H1 (cell line): ENCODE data around the gene HDHD3. TPM values are rescaled to one million over a fixed set of nuclear protein-coding genes. Genes with fewer than 3 reads are reported as not detected.

Source experiments
- CBX8 ChIP-seq: fragments of 300-800, 300-1000 bp; sonication (generic); IDR thresholded peaks from 2 replicates; pipeline ENCODE4 v1.7.1; 2016; ENCODE audit warnings: low read depth, low read length, borderline replicate concordance
- CHD1 ChIP-seq: IDR thresholded peaks from 2 replicates; pipeline ENCODE4 v1.6.1; 2012; ENCODE audit warnings: low read depth, low read length, improper control_type of control experiment
- CHD2 ChIP-seq: IDR thresholded peaks from 2 replicates; pipeline ENCODE4 v1.6.1; 2012; ENCODE audit warnings: low read length, improper control_type of control experiment
- CTBP2 ChIP-seq: IDR thresholded peaks from 2 replicates; pipeline ENCODE4 v1.7.0; 2011; ENCODE audit warnings: borderline replicate concordance, mild to moderate bottlenecking, moderate library complexity, mixed read lengths, low read length; ENCODE audit not compliant: insufficient read depth, insufficient read length
- EZH2 ChIP-seq: fragments of 200-600 bp; sonication (generic); IDR thresholded peaks from 2 replicates; pipeline ENCODE4 v1.7.1; 2012; ENCODE audit warnings: low read depth, mild to moderate bottlenecking, moderate library complexity, low read length, inconsistent platforms; ENCODE audit not compliant: severe bottlenecking
- FOSL1 ChIP-seq: IDR thresholded peaks from 2 replicates; pipeline ENCODE4 v1.6.1; 2011; ENCODE audit warnings: mild to moderate bottlenecking, low read depth, low read length, moderate library complexity; ENCODE audit not compliant: insufficient read depth
- HDAC6 ChIP-seq: IDR thresholded peaks from one replicate; pipeline ENCODE4 v1.7.1; 2012; ENCODE audit warnings: low read depth, mild to moderate bottlenecking, inconsistent platforms, low read length, moderate library complexity
- KDM5A ChIP-seq: fragments of 200-600 bp; IDR thresholded peaks from 2 replicates; pipeline ENCODE4 v1.7.1; 2012; ENCODE audit warnings: mild to moderate bottlenecking, low read length, inconsistent platforms, mixed read lengths
- NRF1 ChIP-seq: IDR thresholded peaks from 2 replicates; pipeline ENCODE4 v1.6.1; 2011; ENCODE audit warnings: mild to moderate bottlenecking, low read depth, low read length, improper control_type of control experiment
- RAD21 ChIP-seq, 2 experiments: IDR thresholded peaks in 1 of 2; conservative IDR thresholded peaks in 1 of 2; 2 replicates each; pipeline ENCODE4 v1.6.1; 2011; ENCODE audit warnings: low read depth in 2 of 2, low read length in 2 of 2, improper control_type of control experiment in 1 of 2, inconsistent platforms in 1 of 2, mild to moderate bottlenecking in 1 of 2, moderate library complexity in 1 of 2
- RFX5 ChIP-seq: IDR thresholded peaks from 2 replicates; pipeline ENCODE4 v1.6.1; 2011; ENCODE audit warnings: low read depth, low read length, improper control_type of control experiment, borderline replicate concordance
- RXRA ChIP-seq: IDR thresholded peaks from 2 replicates; pipeline ENCODE4 v1.6.1; 2011; ENCODE audit warnings: low read depth, mild to moderate bottlenecking, low read length, moderate library complexity; ENCODE audit not compliant: insufficient read depth
- SIN3A ChIP-seq, 2 experiments: IDR thresholded peaks in 1 of 2; conservative IDR thresholded peaks in 1 of 2; 2 replicates each; pipeline ENCODE4 v1.6.1; 2011 to 2012; ENCODE audit warnings: low read length in 2 of 2, improper control_type of control experiment in 1 of 2, low read depth in 1 of 2, mild to moderate bottlenecking in 1 of 2
- SIRT6 ChIP-seq: IDR thresholded peaks from one replicate; pipeline ENCODE4 v1.7.1; 2012; ENCODE audit warnings: low read length, inconsistent platforms
- SP1 ChIP-seq: IDR thresholded peaks from 2 replicates; pipeline ENCODE4 v1.6.1; 2011; ENCODE audit warnings: low read depth, low read length
- ZNF274 ChIP-seq: IDR thresholded peaks from 2 replicates; pipeline ENCODE4 v1.7.0; 2012; ENCODE audit warnings: low read length, borderline replicate concordance; ENCODE audit errors: extremely low read depth
- polyA plus RNA-seq, 7 experiments: library from polyadenylated mRNA; depleted of rRNA in 3 of 7; stranded (reverse) in 5 of 7; unstranded in 2 of 7; fragments of >200 nt in 5 of 7; fragments of 200-250 nt in 2 of 7; gene quantifications; 1 replicate in 5 of 7; 2 replicates in 1 of 7; 4 replicates in 1 of 7; pipeline versions ENCODE4 v1.2.1 to v1.2.3, GENCODE V29; 2011 to 2013; ENCODE audit warnings: missing spikeins in 2 of 7, mixed read lengths in 2 of 7
- total RNA-seq: library from RNA; stranded (reverse); fragmentation: NEBNext Ultra II Directional; extraction: Animal tissue kit (Norgen Biotek cat#: 25700); gene quantifications from 2 replicates; pipeline ENCODE4 v1.2.1, GENCODE V29; 2021
- TF ChIP-seq, protein P1 (sequence below): IDR thresholded peaks from 2 replicates; pipeline ENCODE4 v1.6.1; 2012; ENCODE audit warnings: inconsistent platforms
- TF ChIP-seq, protein P2 (sequence below): IDR thresholded peaks from 2 replicates; pipeline ENCODE4 v1.6.1; 2011; ENCODE audit warnings: low read depth, mild to moderate bottlenecking, low read length; ENCODE audit not compliant: insufficient read depth
- TF ChIP-seq, protein P3 (sequence below): IDR thresholded peaks from 2 replicates; pipeline ENCODE4 v1.6.1; 2012; ENCODE audit warnings: inconsistent platforms

Gene HDHD3
- total and polyA plus RNA-seq, 2 of the 8 experiments (the other 6 are each of a cell fraction or from before 2014, with no cell fraction given): 12.1 to 25.3 TPM

DNA sequence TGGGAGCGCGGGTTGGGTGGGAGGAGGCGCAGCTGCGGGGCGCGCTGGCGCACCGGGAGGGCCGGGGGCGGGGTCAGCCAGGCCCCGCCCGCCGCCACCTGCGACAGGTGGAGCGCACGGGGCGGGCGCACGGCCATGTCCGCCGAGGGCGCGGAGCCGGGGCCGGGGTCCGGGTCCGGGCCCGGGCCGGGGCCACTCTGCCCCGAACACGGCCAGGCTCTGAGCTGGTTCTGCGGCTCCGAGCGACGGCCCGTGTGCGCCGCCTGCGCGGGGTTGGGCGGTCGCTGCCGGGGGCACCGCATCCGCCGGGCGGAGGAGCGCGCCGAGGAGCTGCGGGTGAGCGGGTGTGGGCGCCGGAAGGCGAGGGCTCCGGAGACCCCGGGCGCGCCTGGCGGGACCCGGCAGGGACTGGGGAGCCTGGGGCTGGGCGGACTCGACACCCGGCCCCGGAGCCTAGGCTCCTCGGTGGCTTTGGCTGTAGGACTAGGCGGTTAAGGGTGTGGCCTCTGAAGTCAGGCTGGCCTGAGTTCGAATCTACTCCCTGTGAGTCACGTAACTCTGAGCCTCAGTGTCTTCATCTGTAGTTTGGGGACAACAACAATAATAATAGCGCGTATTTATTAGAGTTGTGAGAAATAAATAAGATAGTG lies 27.2 kb downstream of the HDHD3 start, which contains the start of gene BSPRY (continued):
- TF ChIP-seq, protein P1, sequence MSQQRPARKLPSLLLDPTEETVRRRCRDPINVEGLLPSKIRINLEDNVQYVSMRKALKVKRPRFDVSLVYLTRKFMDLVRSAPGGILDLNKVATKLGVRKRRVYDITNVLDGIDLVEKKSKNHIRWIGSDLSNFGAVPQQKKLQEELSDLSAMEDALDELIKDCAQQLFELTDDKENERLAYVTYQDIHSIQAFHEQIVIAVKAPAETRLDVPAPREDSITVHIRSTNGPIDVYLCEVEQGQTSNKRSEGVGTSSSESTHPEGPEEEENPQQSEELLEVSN: 0 out of 2 replicates have a peak, but pooled peaks have one; percentile 14
- 0 out of 4 replicates have a peak, but pooled peaks of 1 of the 2 experiments have one; percentile 29 for TF ChIP-seq SIN3A (conservative IDR thresholded peaks at IDR 0.05 in 1 of 2, IDR thresholded peaks at IDR 0.05 in 1 of 2; ENCODE audit: low read depth in 1 of 2, low read length in 2 of 2)
- no peak for TF ChIP-seq CHD2
- 0 out of 4 replicates have a peak, but pooled peaks of 1 of the 2 experiments have one; percentile 0 for TF ChIP-seq RAD21 (IDR thresholded peaks at IDR 0.05 in 1 of 2, conservative IDR thresholded peaks at IDR 0.05 in 1 of 2; ENCODE audit: low read depth in 2 of 2, low read length in 2 of 2)
- no peak for TF ChIP-seq CHD1
- no peak for TF ChIP-seq CBX8
- TF ChIP-seq, protein P2, sequence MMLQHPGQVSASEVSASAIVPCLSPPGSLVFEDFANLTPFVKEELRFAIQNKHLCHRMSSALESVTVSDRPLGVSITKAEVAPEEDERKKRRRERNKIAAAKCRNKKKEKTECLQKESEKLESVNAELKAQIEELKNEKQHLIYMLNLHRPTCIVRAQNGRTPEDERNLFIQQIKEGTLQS: no peak
- no peak for TF ChIP-seq RXRA
- no peak for TF ChIP-seq KDM5A
- no peak for TF ChIP-seq SIRT6
- TF ChIP-seq SP1: no peak
- no peak for TF ChIP-seq FOSL1
- no peak for TF ChIP-seq RFX5
- TF ChIP-seq, protein P3, sequence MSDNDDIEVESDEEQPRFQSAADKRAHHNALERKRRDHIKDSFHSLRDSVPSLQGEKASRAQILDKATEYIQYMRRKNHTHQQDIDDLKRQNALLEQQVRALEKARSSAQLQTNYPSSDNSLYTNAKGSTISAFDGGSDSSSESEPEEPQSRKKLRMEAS: peak; percentile 40; the same call in 1 of the 2 replicates
- TF ChIP-seq NRF1: no peak
- no peak for TF ChIP-seq CTBP2
- no peak for TF ChIP-seq HDAC6
- TF ChIP-seq ZNF274: no peak
- peak; percentile 13 for TF ChIP-seq EZH2
